Transverse colon (tissue), 4 donors: ENCODE measurements around the gene DNER.

Source experiments
- EP300 ChIP-seq: sonication (generic); formaldehyde crosslinking; IDR thresholded peaks from one replicate; pipeline ENCODE4 v1.6.1; 2017; ENCODE audit warnings: antibody characterized with exemption, low read depth
- POLR2A ChIP-seq: fragments of 450-650 bp; IDR thresholded peaks from one replicate; pipeline ENCODE4 v1.6.1; 2016; ENCODE audit warnings: antibody characterized with exemption, mild to moderate bottlenecking, moderate library complexity
- POLR2AphosphoS5 ChIP-seq, 3 donors: sonication (generic); formaldehyde crosslinking; IDR thresholded peaks; one replicate each; pipeline ENCODE4 v1.6.1; 2016; ENCODE audit warnings: antibody characterized with exemption in 3 of 3
- TF ChIP-seq, protein P1 (sequence below), 5 experiments: fragments of 200-600 bp in 3 of 5; fragments of 450-650 bp in 2 of 5; sonication (generic) in 3 of 5; IDR thresholded peaks; 1 replicate in 2 of 5; 2 replicates in 3 of 5; pipeline ENCODE4 v1.5.1; 2016 to 2017; ENCODE audit warnings: antibody characterized with exemption in 5 of 5, inconsistent platforms in 3 of 5, mild to moderate bottlenecking in 2 of 5, moderate library complexity in 1 of 5

DNA sequence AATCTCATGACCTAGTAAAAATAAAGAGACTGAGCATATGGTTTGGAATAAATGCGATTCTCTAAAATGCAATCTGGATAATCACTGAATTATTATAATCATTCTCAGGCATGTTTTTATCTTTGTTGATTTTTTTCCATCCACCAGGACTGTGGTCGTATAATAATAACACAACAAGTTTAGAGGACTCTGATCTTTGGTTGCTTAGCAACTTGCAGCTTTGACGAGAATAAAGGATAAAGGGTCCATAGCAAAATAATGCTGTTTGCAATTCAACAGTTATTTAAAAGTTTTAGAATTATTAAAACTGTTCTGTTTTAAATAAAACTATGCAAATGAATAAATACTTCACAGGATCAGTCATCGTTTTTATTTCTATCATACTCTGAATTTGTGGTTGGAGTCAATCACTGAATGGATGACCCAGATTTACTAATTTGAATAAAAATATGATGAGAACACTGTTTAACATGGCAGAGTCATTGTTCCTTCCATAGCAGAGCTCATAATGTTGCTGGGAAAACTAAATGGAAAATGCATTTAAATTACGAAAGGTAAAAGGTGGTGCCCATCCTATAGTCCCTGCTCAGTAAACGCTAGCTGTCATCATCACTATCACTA lies 29.3 kb downstream of the DNER start:
- TF ChIP-seq EP300 (no peak), POLR2AphosphoS5 (IDR thresholded peaks at IDR 0.05) (no peak), POLR2A (no peak)
- TF ChIP-seq, protein P1, sequence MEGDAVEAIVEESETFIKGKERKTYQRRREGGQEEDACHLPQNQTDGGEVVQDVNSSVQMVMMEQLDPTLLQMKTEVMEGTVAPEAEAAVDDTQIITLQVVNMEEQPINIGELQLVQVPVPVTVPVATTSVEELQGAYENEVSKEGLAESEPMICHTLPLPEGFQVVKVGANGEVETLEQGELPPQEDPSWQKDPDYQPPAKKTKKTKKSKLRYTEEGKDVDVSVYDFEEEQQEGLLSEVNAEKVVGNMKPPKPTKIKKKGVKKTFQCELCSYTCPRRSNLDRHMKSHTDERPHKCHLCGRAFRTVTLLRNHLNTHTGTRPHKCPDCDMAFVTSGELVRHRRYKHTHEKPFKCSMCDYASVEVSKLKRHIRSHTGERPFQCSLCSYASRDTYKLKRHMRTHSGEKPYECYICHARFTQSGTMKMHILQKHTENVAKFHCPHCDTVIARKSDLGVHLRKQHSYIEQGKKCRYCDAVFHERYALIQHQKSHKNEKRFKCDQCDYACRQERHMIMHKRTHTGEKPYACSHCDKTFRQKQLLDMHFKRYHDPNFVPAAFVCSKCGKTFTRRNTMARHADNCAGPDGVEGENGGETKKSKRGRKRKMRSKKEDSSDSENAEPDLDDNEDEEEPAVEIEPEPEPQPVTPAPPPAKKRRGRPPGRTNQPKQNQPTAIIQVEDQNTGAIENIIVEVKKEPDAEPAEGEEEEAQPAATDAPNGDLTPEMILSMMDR (IDR thresholded peaks at IDR 0.05): no peak
